AG10803 (cell line): ENCODE data around the gene ZMYND10.

Experiments
- DNase-seq: peaks from one replicate; pipeline ENCODE4 v3.0.0; 2010; ENCODE audit warnings: low read depth
- H3K4me3 ChIP-seq: 2 replicates; pipeline ENCODE4 v1.5.1; 2011; ENCODE audit warnings: mild to moderate bottlenecking, low read length, control low read depth
- TF ChIP-seq, protein P1 (sequence below): conservative IDR thresholded peaks from 2 replicates; pipeline ENCODE4 v1.5.1; 2011; ENCODE audit warnings: mild to moderate bottlenecking, low read length, control low read depth, inconsistent platforms

ZMYND10 gene

DNA sequence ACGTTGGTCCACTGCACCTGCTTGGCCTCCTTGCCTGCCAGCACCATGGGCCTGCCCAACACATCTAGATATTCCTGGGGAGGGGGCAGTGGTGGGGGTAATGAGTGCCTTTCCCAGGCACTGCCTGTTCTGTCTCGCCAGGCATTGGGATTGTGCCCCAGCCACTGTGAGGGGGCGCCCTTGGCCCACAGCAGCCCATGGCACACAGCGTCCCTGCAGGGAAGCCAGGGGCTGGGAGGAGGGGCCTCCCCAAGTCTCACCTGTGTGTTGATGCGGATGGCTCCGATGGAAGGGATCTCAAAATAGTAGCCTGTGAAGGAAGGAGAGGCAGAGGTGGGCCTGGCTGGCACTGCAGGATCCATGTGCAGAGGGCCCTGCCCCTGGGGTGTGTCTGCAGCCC is 32.5 kb upstream of the ZMYND10 start:
- no peak overlapping the region for H3K4me3 ChIP-seq
- TF ChIP-seq, protein P1, sequence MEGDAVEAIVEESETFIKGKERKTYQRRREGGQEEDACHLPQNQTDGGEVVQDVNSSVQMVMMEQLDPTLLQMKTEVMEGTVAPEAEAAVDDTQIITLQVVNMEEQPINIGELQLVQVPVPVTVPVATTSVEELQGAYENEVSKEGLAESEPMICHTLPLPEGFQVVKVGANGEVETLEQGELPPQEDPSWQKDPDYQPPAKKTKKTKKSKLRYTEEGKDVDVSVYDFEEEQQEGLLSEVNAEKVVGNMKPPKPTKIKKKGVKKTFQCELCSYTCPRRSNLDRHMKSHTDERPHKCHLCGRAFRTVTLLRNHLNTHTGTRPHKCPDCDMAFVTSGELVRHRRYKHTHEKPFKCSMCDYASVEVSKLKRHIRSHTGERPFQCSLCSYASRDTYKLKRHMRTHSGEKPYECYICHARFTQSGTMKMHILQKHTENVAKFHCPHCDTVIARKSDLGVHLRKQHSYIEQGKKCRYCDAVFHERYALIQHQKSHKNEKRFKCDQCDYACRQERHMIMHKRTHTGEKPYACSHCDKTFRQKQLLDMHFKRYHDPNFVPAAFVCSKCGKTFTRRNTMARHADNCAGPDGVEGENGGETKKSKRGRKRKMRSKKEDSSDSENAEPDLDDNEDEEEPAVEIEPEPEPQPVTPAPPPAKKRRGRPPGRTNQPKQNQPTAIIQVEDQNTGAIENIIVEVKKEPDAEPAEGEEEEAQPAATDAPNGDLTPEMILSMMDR = no peak
- no peak for DNase-seq

DNA sequence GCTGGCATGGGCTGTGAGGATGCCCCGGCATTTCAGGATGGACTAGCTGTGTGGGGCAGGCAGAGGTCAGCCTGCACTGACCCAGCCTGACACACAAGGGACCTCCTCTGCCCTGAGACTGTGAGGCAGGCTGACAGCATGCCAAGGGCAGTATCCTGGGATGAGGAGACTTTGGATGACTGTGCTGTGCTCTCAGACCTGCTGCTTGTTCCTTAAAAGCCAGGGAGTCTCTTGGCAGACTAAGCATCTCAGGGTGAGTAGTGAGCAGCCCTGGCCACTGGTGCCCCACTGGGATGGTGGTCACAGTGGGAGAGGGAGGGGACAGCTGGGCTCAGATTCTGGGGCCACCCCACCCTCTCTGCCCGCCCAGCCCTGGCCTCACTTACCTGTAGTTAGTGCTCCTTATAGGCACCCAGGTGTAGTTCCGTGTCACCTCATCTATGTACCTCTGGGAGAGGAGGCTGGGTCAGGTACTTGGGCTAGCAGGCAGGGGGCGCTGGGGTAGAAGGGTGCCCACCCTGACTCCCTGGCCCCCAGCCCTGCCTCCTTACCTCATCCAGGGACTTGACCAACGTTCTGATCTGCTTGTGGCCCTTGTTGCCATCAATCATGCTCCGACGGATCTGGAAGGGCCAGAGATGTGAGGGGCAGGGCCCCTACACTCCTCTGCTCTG is 29.9 kb upstream of the ZMYND10 start:
- TF ChIP-seq, protein P1 = no peak
- no peak for DNase-seq
- H3K4me3 ChIP-seq = no peak overlapping the region

DNA sequence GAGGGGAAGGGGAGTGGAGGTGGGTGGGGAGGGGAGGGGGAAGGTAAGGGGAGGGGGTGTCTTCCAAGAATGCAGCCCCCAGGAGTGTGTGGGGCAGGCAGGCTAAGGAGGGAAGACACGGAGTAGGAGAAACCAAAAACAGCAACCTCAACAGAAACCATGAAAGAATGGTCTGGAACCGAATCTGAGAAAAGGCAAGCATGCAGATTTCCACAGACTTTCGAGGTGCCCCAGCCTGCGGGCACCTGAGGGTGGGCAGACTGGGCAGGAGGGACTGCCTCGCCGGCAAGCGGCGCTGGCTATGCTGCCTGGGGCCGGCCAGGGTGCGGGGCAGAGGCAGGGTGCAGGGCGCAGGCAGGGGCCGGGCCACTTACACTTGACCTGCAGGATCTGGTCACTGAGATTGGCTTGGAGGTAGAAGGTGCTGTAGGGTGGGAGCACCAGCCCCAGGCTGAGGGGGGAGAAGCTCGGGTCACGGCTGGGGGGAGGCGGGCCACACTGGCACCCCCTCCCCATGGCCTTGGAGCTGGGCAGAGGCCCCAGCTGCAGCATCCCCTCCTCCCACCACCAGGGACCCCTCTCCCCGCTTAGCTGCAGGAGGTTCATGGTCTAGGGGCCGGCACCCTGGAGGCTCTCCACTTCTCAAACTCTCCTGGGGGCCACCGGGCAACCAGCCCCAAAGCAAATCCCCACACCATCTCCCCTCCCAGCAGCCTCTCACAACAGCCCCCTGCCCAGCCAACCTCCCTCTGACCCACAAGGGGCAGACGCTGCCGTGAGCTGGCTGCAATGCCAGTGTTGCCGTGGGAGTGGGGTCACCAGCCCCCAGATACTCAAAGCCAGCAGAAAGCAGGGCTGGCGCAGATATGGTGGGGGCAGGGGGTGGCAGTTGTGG is 29.1 kb upstream of the ZMYND10 start:
- no peak for DNase-seq
- H3K4me3 ChIP-seq = no peak overlapping the region
- TF ChIP-seq, protein P1 = no peak

DNA sequence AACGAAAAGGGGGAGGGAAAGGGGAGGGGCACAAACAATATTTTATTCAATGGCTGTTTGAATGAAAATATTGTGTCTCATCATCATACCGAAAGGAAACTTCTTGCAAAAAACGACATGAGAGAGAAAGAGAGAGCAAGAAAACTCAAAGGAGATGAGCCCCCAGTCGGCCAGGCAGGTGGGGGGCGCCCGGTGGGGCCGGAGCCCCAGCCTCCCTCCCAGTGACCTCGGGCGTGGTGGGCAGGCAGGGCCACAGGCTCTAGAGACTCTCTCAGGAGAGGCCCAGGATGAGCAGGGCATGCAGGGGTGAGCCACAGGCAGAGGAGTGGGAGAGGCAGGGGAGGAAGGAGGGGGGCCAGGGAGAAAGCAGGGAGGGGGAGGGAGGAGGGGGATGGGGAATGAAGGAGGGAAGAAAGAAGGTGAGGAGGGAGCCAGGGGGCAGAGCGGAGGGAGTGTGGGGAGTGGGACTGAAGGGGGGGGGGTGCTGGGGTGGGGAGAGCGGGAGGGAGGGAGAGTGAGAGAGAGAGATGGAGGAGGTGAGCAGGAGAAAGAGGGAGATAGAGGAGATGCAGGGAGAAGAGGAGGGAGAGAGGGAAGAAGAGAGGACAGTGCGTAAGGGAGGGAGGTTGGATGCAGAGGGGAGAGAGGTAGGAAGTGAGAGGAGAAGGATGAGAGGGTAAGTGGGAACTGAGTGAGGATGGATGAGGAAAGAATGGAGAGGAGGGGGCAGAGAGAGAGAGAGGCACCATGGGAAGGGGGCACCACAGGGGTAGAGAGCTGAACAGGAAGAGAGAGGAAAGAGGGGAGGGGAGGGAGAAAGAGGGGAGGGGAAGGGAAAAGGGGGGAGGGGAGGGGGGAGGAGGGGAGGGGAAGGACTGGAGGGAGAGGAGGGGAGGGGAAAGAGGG is 27.9 kb upstream of the ZMYND10 start:
- DNase-seq = no peak
- H3K4me3 ChIP-seq = no peak overlapping the region
- TF ChIP-seq, protein P1 = no peak

DNA sequence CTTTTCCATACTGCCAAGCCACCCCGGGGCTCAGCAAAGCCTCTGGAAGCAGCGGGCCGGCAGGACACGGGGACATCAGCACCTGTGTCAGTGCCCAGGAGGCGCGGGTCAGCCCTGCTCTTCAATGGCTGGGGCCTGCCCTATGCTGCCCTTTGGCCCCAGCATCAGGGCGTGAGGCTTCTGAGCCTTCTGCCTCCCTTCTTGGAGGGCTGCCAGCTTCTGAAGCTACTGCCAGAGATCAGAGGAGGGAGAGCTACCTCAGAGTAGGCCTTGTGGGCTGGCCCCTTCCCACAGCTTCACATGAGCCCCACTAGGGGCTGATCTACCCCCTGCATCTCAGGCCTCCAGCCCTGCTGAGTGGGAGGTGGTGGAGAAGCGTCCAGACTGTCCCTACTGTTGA is 26.8 kb upstream of the ZMYND10 start:
- TF ChIP-seq, protein P1 = no peak
- no peak overlapping the region for H3K4me3 ChIP-seq
- DNase-seq = no peak

DNA sequence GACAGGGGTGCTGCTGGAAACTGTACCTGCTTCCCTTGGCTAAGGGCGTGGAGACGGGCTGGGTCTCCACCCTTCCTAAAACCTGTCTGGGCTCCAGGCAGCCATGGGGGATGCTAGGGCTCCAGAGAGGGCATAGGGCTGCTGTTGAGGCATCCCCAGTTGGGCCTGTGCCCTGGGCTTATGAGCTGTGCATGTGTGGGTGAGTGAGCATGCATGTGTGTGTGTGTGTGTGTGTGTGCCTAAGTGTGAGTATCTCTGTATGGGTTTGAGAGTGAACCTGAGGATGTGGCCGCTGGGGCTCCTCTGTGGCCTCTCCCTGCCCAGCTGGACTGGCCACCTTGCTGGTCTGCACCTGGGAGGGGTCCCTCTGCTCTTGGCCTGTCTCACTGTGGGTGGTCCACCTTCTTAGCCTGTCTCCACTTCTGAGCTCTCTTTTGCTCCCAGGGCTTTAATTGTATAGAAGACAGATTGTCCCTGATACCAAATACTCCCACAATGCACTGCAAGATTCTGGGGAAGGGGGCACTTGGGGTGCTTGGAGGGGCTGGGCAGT is 25.7 kb upstream of the ZMYND10 start:
- TF ChIP-seq, protein P1 = no peak
- no peak overlapping the region for H3K4me3 ChIP-seq
- peak; percentile 38 for DNase-seq
